Activated effector memory CD4-positive, alpha-beta T cell treated with Interleukin-2 at 50 U/mL for 16 hours (primary cell): ENCODE data around the gene HIPK2.

Source experiments
- DNase-seq: peaks from one replicate; pipeline ENCODE4 v3.0.0-alpha.2; 2020

Gene HIPK2

DNA sequence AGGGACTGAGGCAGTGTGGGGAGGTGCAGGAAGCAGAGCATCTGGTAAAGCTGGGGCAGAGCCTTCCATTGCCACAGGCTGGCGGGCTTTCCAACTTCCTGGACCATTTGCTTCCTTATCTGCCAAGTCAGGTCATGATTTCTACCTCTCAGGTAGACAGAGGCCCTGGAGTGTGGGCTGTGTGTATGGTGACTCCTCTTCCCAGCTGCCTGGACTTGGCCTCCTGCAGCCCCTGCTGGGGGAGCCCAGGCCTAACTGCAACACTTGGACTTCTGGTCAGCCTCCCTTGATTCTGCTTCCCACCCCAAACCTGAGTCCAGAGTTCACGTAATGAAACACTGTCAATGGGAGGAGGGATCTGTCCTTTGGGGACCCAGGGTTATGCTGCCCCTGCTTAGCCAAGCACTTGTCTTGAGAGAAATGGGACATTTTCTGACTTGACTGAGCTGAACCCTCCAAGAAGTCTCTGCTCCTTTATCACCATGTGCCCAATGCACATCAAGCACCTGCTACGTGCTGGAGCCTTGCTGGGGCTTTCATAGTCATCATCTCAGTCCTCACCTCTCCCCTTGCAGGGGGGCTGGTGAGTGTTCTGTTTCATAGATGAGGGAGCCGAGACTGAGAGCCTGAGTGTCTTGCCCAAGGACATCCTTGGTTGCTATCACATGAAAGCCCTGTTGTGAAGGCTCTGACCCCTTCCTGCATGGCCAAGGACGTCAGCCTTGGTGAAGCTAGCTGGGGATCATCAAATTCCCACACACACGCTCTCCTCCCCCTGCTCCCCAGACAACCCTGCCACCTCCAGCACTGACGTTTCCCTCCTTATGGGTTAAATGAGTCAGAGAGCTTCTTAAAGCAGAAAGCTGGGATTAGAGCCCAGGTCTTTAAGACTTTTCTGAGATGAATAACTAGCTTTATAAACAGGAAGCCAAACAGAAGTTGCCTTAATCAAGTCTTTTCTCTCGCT, 250.9 kb downstream of the HIPK2 start:
- no peak for DNase-seq

DNA sequence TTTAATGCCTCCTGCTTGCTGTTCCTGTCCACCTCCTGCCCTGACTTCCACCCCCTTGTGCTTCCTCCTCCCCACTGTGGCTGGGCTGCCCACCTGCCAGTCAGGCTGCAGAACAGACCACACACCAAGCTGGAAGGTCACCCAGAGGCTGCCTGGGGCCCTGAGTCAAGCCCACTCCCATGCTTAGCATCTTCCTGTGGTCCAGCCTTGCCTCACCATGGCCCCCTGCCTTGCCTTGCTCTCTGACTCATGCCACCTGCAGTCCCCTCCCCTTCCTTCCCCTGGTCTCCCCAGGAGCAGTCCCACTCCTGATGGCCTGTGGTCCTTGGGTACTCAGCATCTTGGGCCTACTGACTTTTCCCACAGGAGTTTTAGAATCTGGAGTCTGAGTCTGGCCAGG, 252.0 kb downstream of the HIPK2 start:
- no peak for DNase-seq

DNA sequence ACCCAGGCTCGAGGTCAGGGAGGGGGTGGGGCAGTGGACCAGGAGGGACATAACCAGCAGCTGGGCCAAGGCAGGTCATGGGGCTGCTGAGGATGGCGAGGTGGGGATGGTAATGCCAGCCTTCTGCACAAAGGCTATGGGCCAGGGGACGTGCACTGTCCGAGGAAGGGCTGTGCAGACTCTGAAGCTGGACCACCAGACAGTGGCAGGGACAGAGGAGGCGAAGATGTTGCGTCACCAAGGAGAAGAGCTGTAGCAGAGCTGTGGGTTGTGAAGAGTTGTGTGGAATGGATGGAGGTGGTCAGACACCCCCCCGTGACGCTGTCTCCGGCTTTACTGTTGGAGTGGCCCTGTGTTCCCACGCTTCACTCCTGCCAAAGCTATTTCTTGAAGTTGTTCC, 252.6 kb downstream of the HIPK2 start:
- DNase-seq = no peak

DNA sequence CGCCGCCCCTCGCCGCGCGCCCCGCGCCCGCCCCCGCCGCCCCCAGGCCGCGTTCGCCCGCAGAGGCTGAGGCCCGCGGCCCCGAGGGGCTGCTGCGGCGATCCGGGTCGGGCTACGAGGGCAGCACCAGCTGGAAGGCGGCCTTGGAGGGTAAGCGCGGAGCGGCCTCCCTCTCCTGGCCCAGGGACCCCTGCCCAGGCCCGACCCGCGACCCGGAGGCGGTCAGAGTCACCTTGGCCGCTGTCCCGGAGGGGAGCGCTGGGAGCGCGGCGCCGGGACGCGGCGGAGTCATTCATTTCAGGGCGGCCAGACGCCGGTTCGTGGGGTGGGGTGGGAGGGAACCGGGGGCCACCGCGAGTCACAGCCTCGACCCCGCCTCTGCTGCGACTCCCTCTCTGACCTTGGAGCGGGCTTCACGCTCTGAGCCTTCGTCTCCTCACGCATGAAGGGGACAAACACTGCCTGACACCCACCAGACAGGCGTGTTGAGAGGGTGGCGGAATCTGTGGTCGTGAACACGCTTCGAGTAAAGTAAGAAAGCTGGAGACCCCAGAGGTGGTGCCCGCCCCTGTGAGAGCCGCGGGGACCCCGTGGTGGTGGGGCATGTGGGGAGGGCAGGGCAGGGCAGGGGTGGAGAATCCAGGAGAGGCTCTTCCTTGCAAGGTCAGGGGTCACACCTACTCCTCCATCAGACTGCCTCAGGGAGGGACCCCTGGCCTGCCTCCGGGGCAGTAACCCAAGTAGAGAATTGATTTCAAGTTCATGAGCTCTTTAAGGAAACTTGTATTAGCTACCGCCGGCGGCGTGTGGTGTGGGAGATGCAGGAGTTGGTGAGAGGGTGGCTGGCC, 253.6 kb downstream of the HIPK2 start:
- DNase-seq = no peak

DNA sequence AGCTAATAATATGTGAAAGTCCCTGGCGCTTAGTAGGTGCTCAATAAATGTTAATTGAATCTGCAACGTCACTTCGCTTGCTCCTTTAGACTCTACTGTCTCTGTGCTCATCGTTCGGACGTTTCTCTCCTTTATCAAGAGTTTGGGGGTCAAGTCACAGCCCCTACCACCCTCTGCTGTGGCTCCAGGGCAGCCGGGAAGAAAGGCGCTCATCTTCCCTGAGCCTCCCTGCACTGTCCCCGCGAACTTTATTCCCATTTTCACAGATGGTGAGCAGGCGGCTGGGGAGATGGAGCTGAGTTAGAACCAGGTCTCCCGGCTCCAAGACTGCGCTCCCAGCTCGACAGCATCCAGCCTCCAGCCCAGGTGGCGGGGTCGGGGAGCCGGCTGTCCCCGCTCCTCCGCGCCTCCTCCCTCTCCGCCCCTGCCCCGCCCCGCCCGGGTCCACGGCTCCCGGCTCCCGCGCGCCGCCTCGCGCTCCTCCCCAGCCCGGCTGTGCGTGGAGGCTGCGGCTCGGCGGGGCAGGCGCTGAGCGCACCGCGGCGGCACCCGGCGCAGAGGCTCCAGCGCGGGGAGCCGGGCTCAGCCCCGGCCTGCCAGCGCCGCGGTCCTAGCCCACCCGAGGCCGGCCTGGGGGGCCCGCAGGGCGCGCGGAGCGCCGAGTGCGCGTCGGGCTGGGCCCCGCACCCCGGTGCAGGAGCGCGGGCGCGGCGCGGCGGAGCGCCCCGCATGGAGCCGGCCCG, 254.4 kb downstream of the HIPK2 start, which contains the start of gene CLEC2L:
Gene CLEC2L, plus strand, starts transcription at position 487 of the 743 bp plus-strand sequence. Its CDS starts 243 bp downstream, at position 730.
- no peak for DNase-seq

DNA sequence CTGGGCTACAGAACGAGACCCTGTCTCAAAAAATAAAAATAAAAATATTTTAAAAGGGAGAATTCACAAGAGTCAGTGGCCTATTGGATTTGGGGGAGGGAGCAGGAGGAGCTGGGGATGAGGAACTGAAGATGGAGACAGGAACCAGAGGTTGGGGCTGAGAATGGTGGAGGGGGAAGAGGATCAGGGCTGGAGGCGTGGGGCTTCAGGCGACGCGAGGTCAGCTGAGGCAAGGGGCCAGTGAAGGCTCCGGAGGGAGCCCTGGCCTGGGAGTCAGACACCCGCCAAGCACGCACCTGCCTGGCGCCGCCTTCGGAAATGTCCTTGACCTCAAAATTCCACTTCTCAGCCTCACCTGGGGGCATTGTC, 255.0 kb downstream of the HIPK2 start:
- DNase-seq = no peak

DNA sequence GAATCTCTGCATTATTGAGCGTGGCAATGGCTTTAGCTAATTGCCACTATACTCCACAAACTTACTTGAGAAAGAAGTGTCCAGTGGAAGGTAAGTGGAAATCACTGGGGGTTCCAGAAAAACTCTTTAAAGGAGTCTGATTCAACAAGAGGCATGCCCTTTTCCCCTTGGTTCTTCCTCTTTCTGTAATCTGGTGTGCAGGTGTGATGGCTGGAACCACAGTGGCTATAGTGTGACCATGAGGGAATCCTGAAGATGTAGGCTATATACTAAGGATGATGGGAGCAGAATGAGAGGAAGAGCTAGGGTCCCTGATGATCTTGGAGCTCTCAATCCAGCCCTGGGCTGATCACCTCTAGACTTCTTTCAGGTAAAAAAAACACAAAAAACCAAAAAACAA, 256.4 kb downstream of the HIPK2 start:
- no peak for DNase-seq

DNA sequence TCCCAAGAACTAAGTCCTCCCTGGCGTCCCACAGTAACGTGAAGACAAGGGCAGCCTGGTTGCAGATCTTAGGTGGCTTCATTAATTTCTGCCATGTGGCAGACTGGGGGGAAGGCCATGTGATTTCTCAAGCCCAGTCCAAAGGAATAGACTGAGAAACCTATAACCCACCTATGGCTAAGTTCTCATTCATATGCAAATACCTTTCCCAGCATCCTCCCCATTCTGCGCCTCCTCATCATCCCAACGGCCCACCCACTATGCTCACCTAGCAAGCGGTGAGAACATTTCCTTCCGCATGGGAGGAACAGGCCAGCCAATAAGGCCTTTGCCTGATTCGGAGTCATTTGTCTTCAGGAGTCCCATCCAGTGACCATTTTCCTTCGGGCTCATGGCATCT, 262.5 kb downstream of the HIPK2 start:
- DNase-seq = no peak
